Ishikawa (cell line): ENCODE data around the gene CPA3.

ENCODE experiments used
- CEBPB ChIP-seq: IDR thresholded peaks from 2 replicates; pipeline ENCODE4 v1.6.1; 2012
- CREB1 ChIP-seq: IDR thresholded peaks from 2 replicates; pipeline ENCODE4 v1.6.1; 2012; ENCODE audit warnings: low read depth
- EP300 ChIP-seq: IDR thresholded peaks from 2 replicates; pipeline ENCODE4 v1.6.1; 2012; ENCODE audit warnings: borderline replicate concordance
- FOXM1 ChIP-seq: IDR thresholded peaks from 2 replicates; pipeline ENCODE4 v1.6.1; 2012; ENCODE audit warnings: low read depth, borderline replicate concordance
- RAD21 ChIP-seq: IDR thresholded peaks from 2 replicates; pipeline ENCODE4 v1.6.1; 2012; ENCODE audit warnings: low read depth
- TAF1 ChIP-seq: IDR thresholded peaks from 2 replicates; pipeline ENCODE4 v1.6.1; 2012; ENCODE audit warnings: low read depth, mild to moderate bottlenecking
- TCF12 ChIP-seq: IDR thresholded peaks from 2 replicates; pipeline ENCODE4 v1.6.1; 2012; ENCODE audit warnings: low read depth
- YY1 ChIP-seq: IDR thresholded peaks from 2 replicates; pipeline ENCODE4 v1.6.1; 2012; ENCODE audit warnings: low read depth
- ZBTB7A ChIP-seq: IDR thresholded peaks from 2 replicates; pipeline ENCODE4 v1.6.1; 2012; ENCODE audit warnings: low read depth
- TF ChIP-seq, protein P1 (sequence below): IDR thresholded peaks from 2 replicates; pipeline ENCODE4 v1.6.1; 2012
- TF ChIP-seq, protein P2 (sequence below): IDR thresholded peaks from 2 replicates; pipeline ENCODE4 v1.6.1; 2012

DNA sequence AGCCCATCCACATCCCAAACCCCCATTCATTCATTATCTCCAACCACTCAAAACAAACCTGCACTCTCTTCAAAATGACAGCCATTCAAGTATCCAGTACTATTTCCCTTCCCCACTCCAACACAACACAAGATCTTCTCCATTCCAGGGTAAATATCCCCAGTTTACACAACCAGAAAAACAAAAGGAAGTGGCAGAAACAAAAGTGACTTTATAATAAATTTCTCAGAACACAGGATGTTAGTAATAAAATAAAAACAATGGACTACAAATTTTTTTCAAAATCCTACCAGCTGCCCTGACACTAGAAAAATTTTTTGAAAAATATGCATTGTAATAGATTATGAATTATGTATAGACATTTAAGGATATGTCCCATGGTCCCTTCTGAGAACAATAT is 14.2 kb downstream of the CPA3 start:
- TF ChIP-seq FOXM1 (no peak), ZBTB7A (no peak), YY1 (no peak), EP300 (no peak), TAF1 (no peak), CREB1 (no peak), TCF12 (no peak), RAD21 (no peak), CEBPB (no peak)
- TF ChIP-seq, protein P1, sequence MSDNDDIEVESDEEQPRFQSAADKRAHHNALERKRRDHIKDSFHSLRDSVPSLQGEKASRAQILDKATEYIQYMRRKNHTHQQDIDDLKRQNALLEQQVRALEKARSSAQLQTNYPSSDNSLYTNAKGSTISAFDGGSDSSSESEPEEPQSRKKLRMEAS, result no peak
- TF ChIP-seq, protein P2, sequence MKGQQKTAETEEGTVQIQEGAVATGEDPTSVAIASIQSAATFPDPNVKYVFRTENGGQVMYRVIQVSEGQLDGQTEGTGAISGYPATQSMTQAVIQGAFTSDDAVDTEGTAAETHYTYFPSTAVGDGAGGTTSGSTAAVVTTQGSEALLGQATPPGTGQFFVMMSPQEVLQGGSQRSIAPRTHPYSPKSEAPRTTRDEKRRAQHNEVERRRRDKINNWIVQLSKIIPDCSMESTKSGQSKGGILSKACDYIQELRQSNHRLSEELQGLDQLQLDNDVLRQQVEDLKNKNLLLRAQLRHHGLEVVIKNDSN, result no peak
